ENCODE data around the gene SBF2.

SBF2 gene

DNA sequence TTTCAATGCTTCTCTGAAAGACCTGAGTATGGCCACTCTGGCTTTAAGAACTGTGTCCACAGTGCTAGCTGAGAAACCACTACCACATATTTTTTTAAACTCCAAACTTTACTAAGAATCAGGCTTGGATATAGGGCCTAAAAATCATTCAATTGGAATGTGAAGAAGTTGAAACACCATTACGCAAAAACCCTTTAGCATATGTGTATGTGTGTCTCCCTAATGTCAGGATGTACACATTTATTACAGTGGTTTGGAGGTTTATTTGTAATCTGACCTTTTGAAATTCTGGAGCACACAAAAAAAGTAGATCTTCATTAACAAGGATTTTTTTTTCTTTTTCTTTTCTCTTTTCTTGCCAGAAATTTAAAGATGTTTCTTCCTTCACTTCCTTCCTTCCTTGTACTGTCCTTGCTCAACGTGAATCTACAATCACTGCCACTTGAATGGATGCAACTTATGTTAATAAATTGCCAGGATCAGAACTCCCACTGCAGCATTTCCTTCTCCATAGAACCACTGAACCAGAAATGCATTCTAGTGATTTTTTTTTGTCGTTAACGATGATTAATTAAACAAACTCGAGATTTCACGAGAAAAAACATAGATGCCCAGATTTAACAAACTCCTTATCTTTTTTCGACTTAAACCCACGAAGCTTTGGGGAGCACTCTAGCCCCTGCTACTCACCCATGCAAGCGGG is 7.8 kb upstream of the SBF2 start:
- TF ChIP-seq ZNF274 (IDR thresholded peaks at IDR 0.05; ENCODE audit: low read depth, low read length): no peak
- no peak overlapping the region for H3K4me3 ChIP-seq (ENCODE audit: low read length)

DNA sequence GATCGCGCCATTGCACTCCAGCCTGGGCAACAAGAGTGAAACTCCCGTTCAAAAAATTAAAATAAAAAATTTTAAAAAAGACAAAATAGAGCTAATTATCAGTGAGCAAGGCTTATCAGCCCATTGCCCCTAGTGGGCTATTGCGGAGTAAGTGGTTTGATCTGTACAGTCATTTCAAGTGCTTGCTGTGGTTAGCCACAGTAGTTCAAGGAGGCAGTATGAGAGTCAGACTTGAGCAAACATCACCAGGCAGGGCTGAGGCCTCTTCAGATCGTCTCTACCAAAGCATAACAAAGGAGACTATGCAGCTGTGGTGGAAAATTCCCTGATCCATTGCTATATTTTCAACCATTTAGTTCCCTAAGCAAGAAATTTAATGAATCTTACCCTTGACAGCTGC is 4.3 kb upstream of the SBF2 start:
- no peak for TF ChIP-seq ZNF274 (IDR thresholded peaks at IDR 0.05; ENCODE audit: low read depth, low read length)
- no peak overlapping the region for H3K4me3 ChIP-seq (ENCODE audit: low read length)

DNA sequence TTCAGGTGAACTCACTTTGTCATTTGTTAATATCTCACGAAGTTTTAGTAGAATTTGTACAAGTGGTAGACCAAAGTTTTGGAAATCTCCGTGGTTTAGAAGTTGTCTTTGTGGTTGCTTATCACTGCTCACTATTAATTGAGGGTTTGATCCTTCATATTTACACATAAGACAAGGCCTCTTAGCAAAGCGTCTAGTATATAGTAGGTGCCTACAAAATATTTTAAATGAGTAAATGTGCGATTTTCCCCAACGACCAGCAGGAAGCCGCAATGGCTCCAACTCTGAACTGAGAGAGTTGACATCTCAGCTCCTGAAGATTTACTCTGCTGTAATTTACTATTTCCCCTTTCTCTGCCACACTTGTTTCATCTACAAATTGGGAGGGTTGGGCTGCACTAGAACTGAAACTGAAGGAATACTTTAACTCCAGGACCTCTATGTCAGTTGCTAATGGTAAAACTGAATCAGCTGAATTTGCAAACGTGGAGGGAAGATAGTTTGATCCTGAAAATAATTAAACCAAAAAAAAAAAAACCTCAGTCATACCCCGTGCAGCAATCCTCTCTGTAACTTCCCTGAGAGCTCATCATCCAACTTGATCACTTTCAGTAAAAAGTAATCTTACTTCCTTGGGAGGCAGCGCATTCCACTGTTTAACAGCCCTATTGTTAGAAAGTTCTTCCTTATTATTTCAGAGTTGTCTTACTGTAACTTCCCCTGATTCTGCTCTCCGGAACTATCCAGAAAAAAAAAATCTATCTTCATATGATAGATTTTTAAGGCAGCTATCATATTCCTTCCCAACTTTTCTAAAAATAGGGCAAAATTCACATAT is 1.3 kb upstream of the SBF2 start:
- TF ChIP-seq ZNF274 (IDR thresholded peaks at IDR 0.05; ENCODE audit: low read depth, low read length): no peak
- no peak overlapping the region for H3K4me3 ChIP-seq (ENCODE audit: low read length)

DNA sequence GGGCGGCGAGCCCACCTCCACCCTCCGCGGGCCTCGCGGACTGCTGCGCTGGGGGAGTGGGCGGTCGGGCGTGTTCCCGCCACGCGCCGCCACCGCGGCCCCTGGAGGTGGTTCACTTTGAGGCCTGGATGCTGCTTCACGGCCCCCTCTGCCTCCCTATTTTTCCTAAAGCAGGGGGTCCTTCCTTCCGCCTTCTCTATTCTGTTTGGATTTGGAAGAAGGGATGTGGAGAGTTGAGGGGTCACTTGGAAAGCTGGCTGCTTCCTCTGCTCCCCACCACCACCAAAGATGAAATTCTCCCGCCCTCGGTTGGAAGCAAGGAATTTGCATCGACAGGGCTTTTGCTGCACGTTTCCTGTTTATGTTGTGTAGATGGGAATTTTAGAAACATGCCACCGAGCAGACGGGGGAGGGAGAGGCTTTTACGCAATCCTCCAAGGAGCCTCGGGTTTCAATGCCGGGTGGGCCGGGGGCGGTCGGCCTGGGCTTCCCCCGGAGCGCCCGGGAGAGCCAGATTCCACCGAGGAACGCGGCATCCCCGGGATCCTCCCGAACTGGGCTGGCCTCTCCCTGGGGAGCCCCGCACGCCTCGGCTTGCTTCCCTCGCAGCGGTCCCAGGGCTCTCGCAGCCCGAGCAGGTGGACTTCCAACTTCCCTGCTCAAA is 403 bp upstream of the SBF2 start:
- peak overlapping the region; percentile 51; the same call in 1 of the 2 replicates for H3K4me3 ChIP-seq (ENCODE audit: low read length)
- TF ChIP-seq ZNF274 (IDR thresholded peaks at IDR 0.05; ENCODE audit: low read depth, low read length): no peak

DNA sequence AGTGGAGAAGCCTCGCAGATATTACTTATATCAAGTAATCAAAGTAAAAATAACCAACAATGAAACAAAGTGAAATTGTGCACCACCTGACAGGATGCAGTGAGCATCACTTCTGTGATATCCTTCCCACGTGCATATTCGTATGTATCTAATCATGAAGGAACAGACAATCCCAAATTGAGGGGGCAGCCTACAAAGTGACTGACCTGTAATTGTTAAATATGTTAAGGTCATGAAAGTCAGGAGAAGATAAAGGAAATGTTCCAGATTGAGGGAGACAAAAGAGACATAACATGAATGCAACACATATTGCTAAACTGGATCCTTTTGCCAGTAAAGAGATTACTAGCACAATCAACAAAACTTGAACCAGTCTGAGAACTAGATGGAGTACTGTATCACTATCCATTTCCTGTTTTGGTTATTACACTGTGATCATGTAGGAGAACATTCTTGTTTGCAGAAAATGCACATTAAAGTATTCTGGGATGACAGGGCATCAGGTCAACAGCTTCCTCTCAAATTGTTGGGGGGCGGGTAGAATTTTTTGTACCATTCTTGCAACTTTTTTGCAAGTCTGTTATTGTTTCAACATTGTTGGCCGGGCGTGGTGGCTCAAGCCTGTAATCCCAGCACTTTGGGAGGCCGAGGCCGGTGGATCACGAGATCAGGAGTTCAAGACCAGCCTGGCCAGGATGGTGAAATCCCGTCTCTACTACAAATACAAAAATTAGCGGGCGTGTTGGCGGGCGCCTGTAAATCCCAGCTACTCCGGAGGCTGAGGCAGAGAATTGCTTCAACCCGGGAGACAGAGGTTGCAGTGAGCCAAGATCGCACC is 2.0 kb downstream of the SBF2 start:
- no peak overlapping the region for H3K4me3 ChIP-seq (ENCODE audit: low read length)
- no peak for TF ChIP-seq ZNF274 (IDR thresholded peaks at IDR 0.05; ENCODE audit: low read depth, low read length)

DNA sequence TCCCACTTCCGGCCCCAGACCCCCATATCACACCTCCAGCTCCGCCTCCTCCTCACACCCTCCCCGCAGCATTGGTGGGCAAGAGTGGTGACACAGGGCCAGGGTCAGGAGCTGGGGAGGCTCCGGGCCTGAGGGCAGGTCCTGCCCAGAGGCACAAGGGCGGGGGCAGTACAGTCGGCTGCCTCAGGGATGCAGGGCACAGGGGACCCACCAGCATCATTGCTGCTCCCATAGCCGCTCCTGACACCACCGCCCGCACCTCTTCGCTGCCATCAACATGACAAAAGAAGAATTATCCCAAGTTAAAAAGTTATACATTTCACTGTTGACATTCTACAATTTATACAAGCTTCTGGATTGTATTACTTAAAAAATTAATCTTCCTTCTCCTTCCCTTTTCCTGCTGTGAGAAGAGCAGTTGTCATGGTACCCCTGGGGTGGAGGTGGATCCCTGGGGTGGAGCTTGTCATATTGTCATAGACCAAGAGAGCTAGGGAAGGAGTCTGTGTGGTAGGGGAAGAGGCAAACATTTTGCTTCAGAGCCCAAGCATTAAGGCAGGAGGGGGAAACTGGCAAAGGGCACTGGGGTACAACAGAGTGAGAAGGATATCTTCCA is 4.1 kb downstream of the SBF2 start:
- no peak overlapping the region for H3K4me3 ChIP-seq (ENCODE audit: low read length)
- TF ChIP-seq ZNF274 (IDR thresholded peaks at IDR 0.05; ENCODE audit: low read depth, low read length): no peak

DNA sequence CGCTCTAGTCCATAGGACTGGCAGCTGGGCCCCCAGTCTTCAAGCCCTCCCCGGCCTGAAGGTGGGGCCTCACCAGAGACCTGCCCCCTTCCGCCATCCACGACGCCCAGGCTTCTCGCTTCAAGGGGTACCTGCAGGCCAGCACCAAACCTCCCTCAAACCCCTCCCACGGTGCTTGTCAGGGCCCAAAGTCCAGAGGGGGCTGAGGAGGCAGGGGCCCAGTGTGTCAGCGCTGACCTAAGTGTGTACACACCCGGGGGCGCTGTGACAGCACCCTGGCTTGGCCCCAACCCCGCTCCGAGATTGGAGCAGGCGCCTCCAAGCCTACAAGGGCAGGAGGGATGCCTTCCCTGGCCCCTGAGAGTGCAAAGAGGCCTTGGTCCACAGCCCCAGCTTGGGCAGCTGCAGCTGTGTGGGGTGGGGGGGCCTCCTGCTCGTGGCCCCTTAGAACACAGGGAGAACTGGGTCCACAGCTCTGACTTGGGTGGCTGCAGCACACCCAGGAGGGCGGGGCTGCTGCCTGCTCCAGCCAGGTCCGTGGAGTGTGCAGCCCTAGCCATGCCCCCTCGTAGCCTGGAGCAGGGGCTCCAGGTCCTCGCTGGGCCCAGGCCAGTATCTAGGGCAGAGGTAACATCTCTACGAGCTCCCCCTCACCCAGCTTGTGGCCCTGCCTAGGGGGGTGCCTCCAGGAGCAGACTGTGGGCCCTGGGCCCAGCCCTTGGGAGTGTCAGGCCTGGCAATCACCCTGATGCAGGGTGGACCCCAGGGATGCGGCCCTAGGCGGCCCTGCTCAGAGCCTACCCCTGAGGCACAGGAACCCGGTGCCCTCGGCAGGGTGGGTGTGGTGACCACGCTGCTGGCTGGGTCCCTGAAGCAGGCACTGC is 4.9 kb downstream of the SBF2 start:
- H3K4me3 ChIP-seq (ENCODE audit: low read length): no peak overlapping the region
- TF ChIP-seq ZNF274 (IDR thresholded peaks at IDR 0.05; ENCODE audit: low read depth, low read length): no peak

DNA sequence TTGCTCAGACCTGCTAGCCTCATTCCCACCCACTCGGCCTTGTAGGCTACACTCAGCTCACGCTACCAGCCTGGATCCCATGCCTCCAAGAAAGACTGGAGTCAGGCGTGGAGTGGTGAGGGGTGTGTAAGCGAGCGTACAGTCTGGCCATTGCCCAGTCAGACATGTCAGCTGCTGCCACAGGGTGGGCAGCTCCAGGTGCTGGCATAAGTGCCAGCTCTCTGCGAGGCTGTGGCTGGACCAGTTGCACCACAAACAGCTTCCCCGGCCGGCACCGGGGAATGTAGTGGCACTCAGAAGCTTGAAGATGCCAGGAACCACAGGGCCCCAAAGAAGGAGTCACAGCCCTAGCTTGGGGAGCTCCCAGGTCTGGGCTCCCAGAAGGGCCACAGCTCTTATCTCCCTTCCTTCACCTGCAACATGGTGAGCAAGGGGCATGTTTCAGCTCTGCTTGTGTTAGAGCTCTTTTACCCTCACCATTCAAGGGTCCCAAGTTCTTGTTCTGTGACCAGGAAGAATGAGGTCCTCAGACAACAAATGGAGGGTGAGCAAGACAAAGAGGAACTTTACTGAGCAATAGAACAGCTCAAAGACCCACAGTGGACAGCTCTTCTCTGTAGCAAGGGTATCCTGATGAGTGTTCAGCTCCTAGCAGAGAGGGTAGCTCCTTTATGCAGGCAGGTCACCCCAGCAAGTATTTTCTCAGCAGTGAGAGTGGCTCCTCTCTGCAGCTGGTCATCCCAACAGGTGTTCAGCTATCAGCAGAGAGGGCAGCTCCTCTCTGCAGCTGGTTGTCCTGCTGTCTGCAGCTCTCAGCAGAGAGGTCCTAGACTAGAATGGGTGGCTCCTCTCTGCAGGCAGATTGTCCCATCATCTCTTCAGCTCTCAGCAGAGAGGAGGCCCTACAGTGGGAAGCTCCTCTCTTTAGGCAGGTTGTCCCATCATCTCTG is 6.0 kb downstream of the SBF2 start:
- no peak overlapping the region for H3K4me3 ChIP-seq (ENCODE audit: low read length)
- TF ChIP-seq ZNF274 (IDR thresholded peaks at IDR 0.05; ENCODE audit: low read depth, low read length): no peak

DNA sequence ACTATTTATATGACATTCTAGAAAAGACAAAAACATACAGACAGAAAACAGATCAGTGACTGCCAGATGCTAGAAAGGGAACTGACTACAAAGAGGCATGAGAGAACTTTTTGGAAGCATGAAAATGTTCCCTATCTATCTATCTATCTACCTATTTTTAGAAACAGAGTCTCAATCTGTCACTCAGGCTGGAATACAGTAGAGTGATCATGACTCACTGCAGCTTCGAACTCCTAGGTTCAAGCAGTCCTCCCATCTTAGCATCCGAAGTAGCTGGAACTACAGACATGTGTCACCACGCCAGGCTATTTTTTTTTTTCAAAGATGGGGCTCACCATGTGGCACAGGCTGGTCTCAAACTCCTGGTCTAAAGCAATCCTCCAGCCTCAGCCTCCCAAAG is 6.9 kb downstream of the SBF2 start:
- no peak for TF ChIP-seq ZNF274 (IDR thresholded peaks at IDR 0.05; ENCODE audit: low read depth, low read length)
- H3K4me3 ChIP-seq (ENCODE audit: low read length): no peak overlapping the region

DNA sequence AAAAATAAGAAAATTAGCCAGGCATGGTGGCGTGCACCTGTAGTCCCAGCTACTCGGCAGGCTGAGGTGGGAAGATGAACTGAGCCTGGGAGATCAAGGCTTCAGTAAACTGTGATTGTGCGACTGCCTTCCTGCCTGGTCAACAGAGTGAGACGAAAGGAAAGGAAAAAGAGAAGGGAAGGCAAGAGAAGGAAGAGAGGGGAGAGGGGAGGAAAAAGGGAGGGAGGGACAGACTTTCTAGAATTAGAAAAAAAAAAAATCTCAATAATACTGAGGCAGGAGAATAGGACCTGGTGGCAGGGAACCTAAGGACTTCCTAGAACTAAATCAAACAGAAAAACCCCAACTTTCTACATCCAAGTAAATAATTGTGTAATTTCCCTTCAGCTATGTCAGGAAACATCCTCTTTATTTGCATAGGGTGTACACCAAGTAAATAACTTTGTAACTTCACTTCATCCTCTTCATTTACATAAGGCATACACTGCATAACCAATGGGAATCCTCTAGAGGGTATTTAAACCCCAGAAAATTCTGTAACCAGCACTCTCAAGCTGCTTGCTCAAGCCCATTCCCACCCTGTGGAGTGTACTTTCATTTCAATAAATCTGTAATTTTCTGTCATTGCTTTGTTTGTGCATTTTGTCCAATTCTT is 8.7 kb downstream of the SBF2 start:
- TF ChIP-seq ZNF274 (IDR thresholded peaks at IDR 0.05; ENCODE audit: low read depth, low read length): no peak
- no peak overlapping the region for H3K4me3 ChIP-seq (ENCODE audit: low read length)

DNA sequence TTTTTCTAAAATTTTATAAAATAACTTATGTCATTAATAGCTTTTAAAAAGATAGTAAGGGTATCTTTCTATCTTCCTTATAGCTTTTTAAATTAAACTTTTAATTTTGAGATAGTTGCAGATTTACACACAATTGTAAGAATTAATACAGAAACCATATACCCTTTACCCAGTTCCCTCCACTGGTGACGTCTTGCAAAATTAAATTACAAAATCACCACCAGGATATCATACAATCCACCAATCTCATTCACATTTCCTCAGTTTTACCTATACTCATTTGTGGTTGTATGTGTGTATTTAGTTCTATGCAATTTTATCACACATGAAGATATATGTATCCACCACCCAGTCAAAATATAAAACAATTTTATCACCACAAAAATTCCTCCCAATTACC is 10.0 kb downstream of the SBF2 start:
- no peak overlapping the region for H3K4me3 ChIP-seq (ENCODE audit: low read length)
- no peak for TF ChIP-seq ZNF274 (IDR thresholded peaks at IDR 0.05; ENCODE audit: low read depth, low read length)
